SK-N-SH treated with all-trans-retinoic acid at 6 μM for 48 hours (cell line): Measurements from ENCODE around the gene UGT1A5.

Source experiments
- ATAC-seq: fragments of 200-7000 bp; cut with Tn5 transposase; 3 replicates; pipeline ENCODE4 v1.9.1; 2020; ENCODE audit warnings: mild to moderate bottlenecking, moderate library complexity
- BACH2 ChIP-seq: fragments of 250-450 bp; sonication (Bioruptor Pico); IDR thresholded peaks from 2 replicates; pipeline ENCODE4 v1.9.0; 2021; ENCODE audit warnings: mild to moderate bottlenecking, borderline replicate concordance
- CREB5 ChIP-seq: fragments of 250-450 bp; sonication (Bioruptor Pico); IDR thresholded peaks from 2 replicates; pipeline ENCODE4 v1.5.1; 2020; ENCODE audit warnings: low read depth, mild to moderate bottlenecking, moderate library complexity
- ESRRG ChIP-seq: fragments of 250-450 bp; sonication (Bioruptor Pico); IDR thresholded peaks from 2 replicates; pipeline ENCODE4 v1.6.1; 2021; ENCODE audit warnings: mild to moderate bottlenecking
- GLIS3 ChIP-seq: fragments of 250-450 bp; sonication (Bioruptor Pico); IDR thresholded peaks from 2 replicates; pipeline ENCODE4 v1.5.0; 2020; ENCODE audit warnings: mild to moderate bottlenecking, moderate library complexity
- ISL1 ChIP-seq: fragments of 250-450 bp; sonication (Bioruptor Pico); IDR thresholded peaks from 2 replicates; pipeline ENCODE4 v2.1.2; 2022; ENCODE audit warnings: mild to moderate bottlenecking, moderate library complexity
- OSR1 ChIP-seq: fragments of 250-450 bp; sonication (Bioruptor Pico); IDR thresholded peaks from 2 replicates; pipeline ENCODE4 v1.8.0; 2022; ENCODE audit warnings: moderate library complexity, mild to moderate bottlenecking, inconsistent platforms
- PATZ1 ChIP-seq: fragments of 250-450 bp; sonication (Bioruptor Pico); IDR thresholded peaks from 2 replicates; pipeline ENCODE4 v1.8.0; 2020; ENCODE audit warnings: mild to moderate bottlenecking, moderate library complexity, borderline replicate concordance
- POU6F1 ChIP-seq: fragments of 250-450 bp; sonication (Bioruptor Pico); IDR thresholded peaks from 2 replicates; pipeline ENCODE4 v1.8.0; 2021; ENCODE audit warnings: low read depth, mild to moderate bottlenecking, moderate library complexity, borderline replicate concordance
- PPARA ChIP-seq: fragments of 250-450 bp; sonication (Bioruptor Pico); IDR thresholded peaks from 2 replicates; pipeline ENCODE4 v1.5.0; 2020; ENCODE audit warnings: mild to moderate bottlenecking, borderline replicate concordance
- RARB ChIP-seq: fragments of 250-450 bp; sonication (Bioruptor Pico); IDR thresholded peaks from 2 replicates; pipeline ENCODE4 v1.8.0; 2021; ENCODE audit warnings: mild to moderate bottlenecking, moderate library complexity
- SNAI2 ChIP-seq: fragments of 250-450 bp; sonication (Bioruptor Pico); IDR thresholded peaks from 2 replicates; pipeline ENCODE4 v1.5.0; 2020; ENCODE audit warnings: mild to moderate bottlenecking, moderate library complexity
- TCF4 ChIP-seq: fragments of 250-450 bp; sonication (Bioruptor Pico); IDR thresholded peaks from 2 replicates; pipeline ENCODE4 v1.8.0; 2021; ENCODE audit warnings: mild to moderate bottlenecking, moderate library complexity, borderline replicate concordance
- TOX ChIP-seq: fragments of 250-450 bp; sonication (Bioruptor Pico); IDR thresholded peaks from 2 replicates; pipeline ENCODE4 v1.8.0; 2021; ENCODE audit warnings: mild to moderate bottlenecking, moderate library complexity, borderline replicate concordance
- TSHZ2 ChIP-seq: fragments of 250-450 bp; sonication (Bioruptor Pico); IDR thresholded peaks from 2 replicates; pipeline ENCODE4 v1.5.0; 2020; ENCODE audit warnings: mild to moderate bottlenecking, moderate library complexity
- ZC3H10 ChIP-seq: fragments of 250-450 bp; sonication (Bioruptor Pico); IDR thresholded peaks from 2 replicates; pipeline ENCODE4 v1.5.1; 2021; ENCODE audit warnings: mild to moderate bottlenecking, moderate library complexity
- ZFP30 ChIP-seq: fragments of 450-650 bp; formaldehyde crosslinking; IDR thresholded peaks from 2 replicates; pipeline ENCODE4 v1.5.0; 2022; ENCODE audit warnings: mild to moderate bottlenecking, moderate library complexity
- ZNF565 ChIP-seq: fragments of 450-650 bp; formaldehyde crosslinking; conservative IDR thresholded peaks from 2 replicates; pipeline ENCODE4 v1.5.0; 2020; ENCODE audit warnings: low read depth, mild to moderate bottlenecking, moderate library complexity
- ZNF70 ChIP-seq: fragments of 450-650 bp; formaldehyde crosslinking; IDR thresholded peaks from 2 replicates; pipeline ENCODE4 v1.5.0; 2020; ENCODE audit warnings: mild to moderate bottlenecking, moderate library complexity

The UGT1A5 gene

GRCh38 chr2:233690444-233690843 is 22.3 kb upstream of the UGT1A5 start:
- no peak for ATAC-seq
- TF ChIP-seq TCF4 (CRISPR knock-in tag) (no peak), ZFP30 (CRISPR knock-in tag) (no peak), OSR1 (no peak), SNAI2 (CRISPR knock-in tag) (no peak), POU6F1 (CRISPR knock-in tag) (no peak), RARB (CRISPR knock-in tag) (no peak), CREB5 (CRISPR knock-in tag) (no peak), ZNF565 (CRISPR knock-in tag) (no peak), BACH2 (CRISPR knock-in tag) (no peak), PPARA (CRISPR knock-in tag) (no peak), ZC3H10 (CRISPR knock-in tag) (no peak)

- ATAC-seq = no peak
- TF ChIP-seq CREB5 (CRISPR knock-in tag) (no peak), POU6F1 (CRISPR knock-in tag) (no peak), ESRRG (CRISPR knock-in tag) (no peak), ZC3H10 (CRISPR knock-in tag) (no peak), TOX (CRISPR knock-in tag) (no peak), SNAI2 (CRISPR knock-in tag) (no peak), BACH2 (CRISPR knock-in tag) (no peak), ISL1 (CRISPR knock-in tag) (no peak), RARB (CRISPR knock-in tag) (no peak), TCF4 (CRISPR knock-in tag) (no peak), ZNF565 (CRISPR knock-in tag) (no peak), ZNF70 (CRISPR knock-in tag) (no peak), TSHZ2 (no peak), GLIS3 (CRISPR knock-in tag) (no peak), PATZ1 (CRISPR knock-in tag) (no peak)
These were observed 21.0 kb upstream of the UGT1A5 start for GRCh38 chr2:233691443-233692433.
